HEK293 (cell line): ENCODE data around the gene IMMP1L.

ENCODE experiments used
- REST ChIP-seq: fragments of 450-650 bp; formaldehyde crosslinking; IDR thresholded peaks from 2 replicates; pipeline ENCODE4 v1.5.1; 2016; ENCODE audit warnings: missing biosample characterization, missing genetic modification characterization
- WT1 ChIP-seq: fragments of 450-650 bp; formaldehyde crosslinking; IDR thresholded peaks from 2 replicates; pipeline ENCODE4 v1.5.1; 2016; ENCODE audit warnings: missing biosample characterization, missing genetic modification characterization
- ZNF274 ChIP-seq, 2 experiments: fragments of 200-500 bp in 1 of 2; fragments of 450-650 bp in 1 of 2; sonication (Bioruptor generic) in 1 of 2; formaldehyde crosslinking in 1 of 2; IDR thresholded peaks; 2 replicates each; pipeline versions ENCODE4 v1.5.1 to v1.6.1; 2014 to 2016; ENCODE audit warnings: borderline replicate concordance in 1 of 2, inconsistent platforms in 1 of 2, low read length in 1 of 2, missing biosample characterization in 1 of 2, missing genetic modification characterization in 1 of 2
- ZNF362 ChIP-seq: fragments of 450-650 bp; formaldehyde crosslinking; IDR thresholded peaks from 2 replicates; pipeline ENCODE4 v1.5.1; 2016; ENCODE audit warnings: missing biosample characterization, missing genetic modification characterization
- ZNF561 ChIP-seq: fragments of 450-650 bp; IDR thresholded peaks from 2 replicates; pipeline ENCODE4 v1.5.1; 2018; ENCODE audit warnings: missing biosample characterization, missing genetic modification characterization, borderline replicate concordance
- ZNF707 ChIP-seq: fragments of 450-650 bp; formaldehyde crosslinking; IDR thresholded peaks from 2 replicates; pipeline ENCODE4 v1.5.1; 2016; ENCODE audit warnings: missing biosample characterization, missing genetic modification characterization

- TF ChIP-seq ZNF561 (tag by site-specific recombination) (no peak), ZNF362 (no peak), ZNF274 (IDR thresholded peaks at IDR 0.05; ENCODE audit: low read length) (no peak), ZNF274 (tag by site-specific recombination; IDR thresholded peaks at IDR 0.05; ENCODE audit: borderline replicate concordance) (no peak), REST (tag by site-specific recombination) (no peak), ZNF707 (tag by site-specific recombination) (no peak), WT1 (tag by site-specific recombination) (no peak)
Observed at GRCh38 chr11:31529189-31529588, 19.8 kb upstream of the IMMP1L start.
